Stomach (tissue), 4 donors: ENCODE data around the gene TUBA4B.

ENCODE experiments used
- POLR2A ChIP-seq, 4 donors: fragments of 450-650 bp; IDR thresholded peaks; one replicate each; pipeline ENCODE4 v1.6.1; 2016; ENCODE audit warnings: antibody characterized with exemption in 4 of 4, control low read depth in 2 of 4, mild to moderate bottlenecking in 1 of 4, moderate library complexity in 1 of 4
- POLR2AphosphoS5 ChIP-seq, 3 donors: sonication (generic); formaldehyde crosslinking; IDR thresholded peaks; one replicate each; pipeline ENCODE4 v1.6.1; 2016; ENCODE audit warnings: antibody characterized with exemption in 3 of 3
- TF ChIP-seq, protein P1 (sequence below), 7 experiments: fragments of 450-650 bp in 4 of 7; fragments of 200-600 bp in 3 of 7; sonication (generic) in 3 of 7; IDR thresholded peaks; one replicate each; pipeline ENCODE4 v1.5.1; 2016 to 2019; ENCODE audit warnings: antibody characterized with exemption in 7 of 7, control low read depth in 2 of 7, mild to moderate bottlenecking in 1 of 7

DNA sequence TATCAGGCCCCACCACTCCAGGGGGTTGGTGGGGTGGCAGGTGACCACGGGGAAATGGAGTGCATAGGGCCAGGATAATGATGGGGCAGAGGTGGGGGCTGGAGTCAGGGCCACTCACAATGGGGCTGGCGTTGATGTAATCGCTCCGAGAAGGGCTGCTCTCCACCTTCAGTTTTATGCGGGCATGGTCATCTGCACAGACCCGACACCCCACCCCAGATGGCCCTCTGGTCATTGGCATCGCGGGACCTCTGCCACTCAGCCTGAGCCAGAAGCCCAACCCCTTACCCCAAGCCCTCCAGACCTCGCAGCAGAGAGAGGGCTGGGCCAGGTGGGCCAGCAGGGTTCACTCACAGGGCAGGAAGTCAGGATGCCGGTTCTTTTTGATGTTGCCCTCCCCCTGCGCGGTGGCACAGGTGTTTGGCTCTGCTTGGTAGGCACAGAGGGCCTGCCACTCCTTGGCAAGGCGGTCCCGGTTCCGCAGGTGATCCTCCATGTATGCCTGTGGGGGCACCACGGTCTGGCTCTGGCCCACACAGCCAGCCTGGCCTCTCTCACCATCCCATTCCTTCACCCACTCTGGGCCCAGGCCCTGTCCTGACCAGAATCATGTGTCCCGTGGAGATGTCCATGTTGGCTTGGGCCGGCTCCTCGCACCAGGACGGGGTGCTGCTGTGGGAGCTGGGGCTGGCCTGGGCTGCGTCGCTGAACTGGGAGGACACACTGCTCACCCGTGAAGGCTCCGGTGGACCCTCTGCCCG lies 43.8 kb downstream of the TUBA4B start:
- no peak for TF ChIP-seq POLR2AphosphoS5 (IDR thresholded peaks at IDR 0.05)
- TF ChIP-seq, protein P1, sequence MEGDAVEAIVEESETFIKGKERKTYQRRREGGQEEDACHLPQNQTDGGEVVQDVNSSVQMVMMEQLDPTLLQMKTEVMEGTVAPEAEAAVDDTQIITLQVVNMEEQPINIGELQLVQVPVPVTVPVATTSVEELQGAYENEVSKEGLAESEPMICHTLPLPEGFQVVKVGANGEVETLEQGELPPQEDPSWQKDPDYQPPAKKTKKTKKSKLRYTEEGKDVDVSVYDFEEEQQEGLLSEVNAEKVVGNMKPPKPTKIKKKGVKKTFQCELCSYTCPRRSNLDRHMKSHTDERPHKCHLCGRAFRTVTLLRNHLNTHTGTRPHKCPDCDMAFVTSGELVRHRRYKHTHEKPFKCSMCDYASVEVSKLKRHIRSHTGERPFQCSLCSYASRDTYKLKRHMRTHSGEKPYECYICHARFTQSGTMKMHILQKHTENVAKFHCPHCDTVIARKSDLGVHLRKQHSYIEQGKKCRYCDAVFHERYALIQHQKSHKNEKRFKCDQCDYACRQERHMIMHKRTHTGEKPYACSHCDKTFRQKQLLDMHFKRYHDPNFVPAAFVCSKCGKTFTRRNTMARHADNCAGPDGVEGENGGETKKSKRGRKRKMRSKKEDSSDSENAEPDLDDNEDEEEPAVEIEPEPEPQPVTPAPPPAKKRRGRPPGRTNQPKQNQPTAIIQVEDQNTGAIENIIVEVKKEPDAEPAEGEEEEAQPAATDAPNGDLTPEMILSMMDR (IDR thresholded peaks at IDR 0.05), result no peak
- no peak for TF ChIP-seq POLR2A (IDR thresholded peaks at IDR 0.05)
